Activated gamma-delta T cell treated with Interleukin-2 at 50 U/mL for 16 hours (primary cell): ENCODE measurements around the gene PHLDB2.

Experiments used
- DNase-seq: peaks from one replicate; pipeline ENCODE4 v3.0.0-alpha.2; 2020

Gene PHLDB2

GRCh38 chr3:111928613-111929012, 69.5 kb downstream of the PHLDB2 start:
- no peak for DNase-seq

DNA sequence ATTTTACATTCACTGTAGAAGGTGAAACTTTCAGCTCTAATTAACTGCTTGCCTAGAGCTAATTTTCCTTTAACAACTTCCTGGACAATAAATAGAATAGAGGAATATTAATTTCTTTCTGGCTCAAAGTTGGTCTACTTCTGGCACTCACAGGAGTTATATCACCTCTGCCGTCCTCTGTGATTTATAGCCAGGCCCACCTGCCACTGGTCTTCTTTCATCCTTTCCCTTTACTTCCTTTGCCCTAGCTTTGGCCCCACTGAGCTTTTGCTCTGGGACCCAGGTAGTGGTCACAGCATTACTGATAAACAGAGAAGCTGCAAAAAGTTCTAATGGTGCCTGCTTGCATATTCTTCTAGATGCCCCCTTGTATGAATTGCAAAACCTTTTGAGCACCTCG, 70.4 kb downstream of the PHLDB2 start:
- no peak for DNase-seq

GRCh38 chr3:111932946-111933345, 73.9 kb downstream of the PHLDB2 start:
- no peak for DNase-seq

- no peak for DNase-seq
Measured at GRCh38 chr3:111936191-111936841, 77.3 kb downstream of the PHLDB2 start.

- no peak for DNase-seq
Measured at GRCh38 chr3:111936967-111937366, 77.9 kb downstream of the PHLDB2 start.

DNA sequence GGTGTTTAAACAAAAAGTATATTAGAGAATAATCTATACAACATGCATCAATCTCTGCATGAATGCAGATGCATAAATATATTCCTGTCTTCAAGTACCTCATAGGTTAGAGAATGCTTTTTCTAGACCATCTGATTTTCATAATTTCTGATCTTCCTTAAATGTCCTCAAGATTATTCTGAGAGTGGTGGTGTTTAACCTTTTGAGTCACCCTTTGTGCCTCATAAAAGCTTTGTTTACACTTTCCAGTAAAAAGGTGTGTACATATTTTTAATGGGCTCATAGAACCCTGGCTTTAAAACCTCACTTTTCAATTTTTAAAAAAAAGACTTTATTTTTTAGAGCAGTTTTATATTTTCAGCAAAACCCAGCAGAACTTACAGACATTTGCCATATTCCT, 78.8 kb downstream of the PHLDB2 start:
- DNase-seq: no peak

GRCh38 chr3:111939873-111940272, 80.8 kb downstream of the PHLDB2 start:
- DNase-seq: no peak

GRCh38 chr3:111943533-111943932, 84.5 kb downstream of the PHLDB2 start:
- DNase-seq: no peak

GRCh38 chr3:111944372-111944771, 85.3 kb downstream of the PHLDB2 start:
- DNase-seq: no peak

- no peak for DNase-seq
Measured at GRCh38 chr3:111947231-111947630, 88.2 kb downstream of the PHLDB2 start.

DNA sequence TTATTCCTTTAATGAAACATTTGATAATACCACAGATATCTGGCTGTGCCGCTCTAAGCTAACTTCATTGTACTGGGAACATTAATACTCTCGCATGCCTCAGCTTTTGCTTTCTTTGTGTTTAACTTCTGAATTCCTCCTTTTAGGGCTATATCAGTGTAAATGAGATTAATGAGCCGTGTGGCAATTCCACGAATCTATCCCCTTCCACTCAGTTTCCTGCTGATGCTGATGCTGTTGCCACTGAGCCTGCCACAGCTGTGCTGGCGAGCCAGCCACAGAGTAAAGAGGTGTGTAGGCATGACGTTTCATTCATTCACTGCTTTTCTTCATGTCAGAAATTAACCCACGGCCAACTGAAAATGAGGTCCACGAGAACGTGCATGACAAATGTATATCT, 89.7 kb downstream of the PHLDB2 start:
- no peak for DNase-seq

DNA sequence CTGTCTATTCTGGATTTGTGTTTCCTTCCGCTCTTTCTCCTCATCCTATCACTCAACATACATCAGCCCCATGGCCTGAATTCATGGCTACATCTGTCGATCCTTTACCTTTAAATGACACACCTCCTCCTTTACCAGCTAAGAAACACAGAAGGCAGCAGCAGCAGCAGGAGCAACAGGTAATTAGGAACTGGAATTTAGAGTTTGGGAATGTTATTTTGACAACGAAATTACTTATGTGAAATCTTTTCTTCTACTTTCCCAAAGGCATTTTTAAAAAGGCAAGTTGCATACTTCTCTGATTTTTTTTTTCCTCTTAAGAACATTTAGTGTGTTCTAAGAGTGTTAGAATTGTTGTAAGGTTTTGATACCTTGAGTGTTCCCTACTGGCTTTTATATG, 90.6 kb downstream of the PHLDB2 start:
- no peak for DNase-seq

GRCh38 chr3:111951032-111951431, 92.0 kb downstream of the PHLDB2 start:
- DNase-seq: no peak

DNA sequence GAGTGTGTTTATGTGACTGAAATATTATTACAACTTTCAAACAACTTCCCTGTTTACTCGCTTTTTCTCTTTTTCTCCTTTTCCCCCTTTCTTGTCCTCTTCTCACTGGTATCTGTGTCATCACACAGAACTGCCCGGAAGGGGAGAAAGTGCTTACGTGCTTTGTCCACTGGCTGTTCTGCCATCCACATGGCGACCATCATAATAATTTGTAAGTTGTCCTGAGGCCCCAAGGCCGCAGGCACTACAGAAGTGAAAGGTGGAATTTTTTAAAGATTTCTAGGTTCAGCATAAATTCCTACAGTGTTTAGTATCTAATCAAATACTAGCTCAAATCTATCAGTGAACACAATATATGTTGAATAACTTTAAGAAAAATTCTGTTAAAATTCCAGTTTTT, 93.0 kb downstream of the PHLDB2 start:
- no peak for DNase-seq

- no peak for DNase-seq
Measured at GRCh38 chr3:111952866-111953450, 93.9 kb downstream of the PHLDB2 start.

DNA sequence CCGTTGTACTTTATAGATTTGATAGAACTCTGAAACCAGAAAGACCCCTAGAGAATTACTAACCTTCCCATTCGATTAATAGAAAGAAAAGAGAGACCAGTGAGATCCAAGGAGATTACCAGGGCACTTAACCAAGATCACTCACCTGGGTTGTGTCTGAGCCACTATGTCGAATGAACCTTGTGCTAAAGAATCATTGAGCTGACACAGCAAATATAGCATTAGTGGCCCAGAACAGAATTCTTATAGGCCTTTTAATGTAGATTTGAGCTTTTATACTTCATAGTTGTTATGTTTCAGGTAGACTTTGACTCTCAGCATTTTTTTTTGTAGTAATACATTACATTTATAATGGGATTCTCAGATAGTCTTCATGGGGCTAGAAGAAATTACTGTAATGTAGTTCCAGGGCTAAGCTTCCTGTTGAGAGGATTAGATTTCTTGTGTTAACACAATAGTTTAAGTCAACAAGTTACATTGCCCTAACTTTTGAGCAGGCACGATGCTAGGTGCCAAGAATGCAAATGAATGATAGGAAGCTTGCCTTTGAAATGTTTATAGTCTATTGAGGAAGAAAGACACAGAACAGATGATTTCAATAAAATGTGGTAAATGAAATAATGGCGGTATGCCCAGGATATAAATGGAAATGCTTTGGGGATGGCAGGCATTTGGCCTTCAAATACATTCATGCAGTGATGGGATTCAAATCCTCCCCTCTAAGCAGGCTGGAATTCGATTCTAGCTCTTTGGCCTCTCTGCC, 95.3 kb downstream of the PHLDB2 start:
- no peak for DNase-seq

DNA sequence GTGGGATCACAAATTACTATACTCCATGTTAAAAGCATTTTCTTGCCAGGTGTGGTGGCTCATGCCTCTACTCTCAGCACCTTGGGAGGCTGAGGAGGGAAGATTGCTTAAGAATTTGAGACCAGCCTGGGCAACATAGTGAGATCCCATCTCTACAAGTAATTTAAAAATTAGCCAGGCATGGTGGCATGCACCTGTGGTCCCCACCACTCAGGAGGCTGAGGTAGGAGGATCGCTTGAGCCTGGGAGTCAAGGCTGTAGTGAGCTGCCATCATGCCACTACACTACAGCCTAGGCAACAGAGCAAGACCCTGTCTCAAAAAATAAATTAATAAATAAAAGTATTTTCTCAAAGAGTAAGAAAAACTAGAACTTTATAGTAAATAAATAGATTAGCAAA, 96.8 kb downstream of the PHLDB2 start:
- DNase-seq: no peak

DNA sequence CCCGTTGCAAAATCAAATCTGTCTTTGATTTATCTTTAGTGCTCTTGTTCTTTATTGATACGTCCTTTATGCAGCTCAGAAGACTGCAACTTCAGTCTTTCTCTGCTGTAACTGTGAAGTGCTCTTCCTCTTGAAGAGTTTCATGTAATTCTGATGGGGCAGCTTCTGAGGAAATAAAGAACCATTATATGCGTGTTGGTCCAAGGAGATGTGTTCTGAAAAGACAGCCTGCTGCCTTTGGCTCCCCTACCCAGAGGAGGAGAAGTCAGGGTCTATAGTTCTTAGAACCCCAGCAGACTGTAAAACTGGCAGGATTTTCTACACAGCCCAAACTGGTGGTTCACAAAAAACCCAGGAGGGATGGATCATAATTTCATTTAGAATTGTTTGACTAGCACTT, 97.4 kb downstream of the PHLDB2 start:
- DNase-seq: no peak

GRCh38 chr3:111956995-111957734, 98.1 kb downstream of the PHLDB2 start:
- no peak for DNase-seq

DNA sequence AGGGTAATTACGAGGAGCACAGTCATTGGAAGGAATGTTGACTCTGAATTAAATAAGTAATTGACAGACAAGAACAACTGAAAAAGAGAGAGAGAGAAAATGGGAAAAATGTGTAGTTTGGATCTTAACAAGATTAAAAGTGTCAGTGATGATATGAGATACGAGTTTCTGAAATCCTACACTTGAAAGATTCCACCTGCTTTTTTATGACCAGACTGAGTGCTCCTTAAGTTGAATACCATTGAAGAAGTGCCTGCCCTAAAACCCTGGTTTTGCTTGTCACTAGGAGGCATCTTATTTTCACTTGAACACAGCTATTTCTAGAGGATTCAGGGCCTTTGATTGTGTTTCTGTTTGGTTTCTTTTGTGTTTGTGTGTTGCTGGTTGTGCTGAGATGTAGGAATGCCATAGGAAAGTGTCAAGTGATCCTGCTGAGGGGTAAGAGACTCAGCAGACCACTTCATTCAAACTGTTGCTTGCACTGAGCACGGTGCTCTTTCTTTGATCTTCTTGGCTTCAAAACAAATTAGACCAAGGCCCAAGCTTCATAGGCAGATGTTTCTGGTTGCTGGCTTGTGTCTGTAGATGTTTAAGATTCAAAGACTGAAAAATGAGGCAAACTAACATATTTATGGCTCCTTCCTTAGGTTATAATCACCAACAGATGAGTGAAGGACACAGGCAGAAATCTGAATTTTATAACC, 102.5 kb downstream of the PHLDB2 start:
- no peak for DNase-seq

GRCh38 chr3:111963424-111963823, 104.4 kb downstream of the PHLDB2 start:
- no peak for DNase-seq

DNA sequence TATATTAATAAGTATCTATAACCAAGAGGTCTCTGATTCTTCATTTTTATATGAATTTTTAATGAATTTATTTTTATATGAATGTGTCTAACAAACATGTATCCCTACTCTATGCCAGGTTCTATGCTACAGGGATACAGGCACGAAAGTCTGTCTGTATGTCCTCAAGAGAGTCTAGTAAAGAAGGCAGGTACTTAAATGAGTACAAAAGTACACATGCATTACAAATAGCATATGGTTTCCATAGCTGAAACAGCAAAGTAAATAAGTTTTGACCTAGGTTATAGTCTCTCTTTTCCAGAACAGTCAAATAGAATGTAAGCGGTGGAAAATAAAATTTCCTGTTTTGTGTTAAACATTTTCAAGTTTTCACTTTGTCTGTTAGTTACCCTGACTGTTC, 106.4 kb downstream of the PHLDB2 start:
- DNase-seq: no peak

DNA sequence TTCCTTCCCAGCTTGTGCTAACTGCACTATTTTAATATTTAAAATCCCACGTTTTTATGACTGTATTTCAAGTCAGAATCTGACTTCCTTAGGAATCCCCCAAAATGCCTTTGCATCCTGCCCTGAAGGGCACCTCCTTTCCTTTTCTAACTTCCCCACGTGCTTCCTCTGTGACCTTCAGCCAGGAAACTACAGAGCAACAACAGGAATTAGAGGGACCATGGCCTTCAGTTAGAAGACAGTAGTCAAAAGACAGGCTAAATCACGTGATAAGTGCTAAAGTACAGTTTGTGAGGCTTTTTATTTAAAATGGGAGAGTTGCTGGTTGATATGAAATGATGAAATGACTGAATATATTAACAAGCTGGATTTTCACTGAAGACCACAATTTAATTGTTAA, 108.0 kb downstream of the PHLDB2 start:
- DNase-seq: no peak
